ENCODE results near the gene VAPA. TPM values are rescaled to one million over a fixed set of nuclear protein-coding genes. Genes with fewer than 3 reads are reported as not detected.

The VAPA gene
- total and polyA plus RNA-seq, 2 donors (not counting 3 experiments of a cell fraction or from before 2014, with no cell fraction given) = 105 to 163 TPM

DNA sequence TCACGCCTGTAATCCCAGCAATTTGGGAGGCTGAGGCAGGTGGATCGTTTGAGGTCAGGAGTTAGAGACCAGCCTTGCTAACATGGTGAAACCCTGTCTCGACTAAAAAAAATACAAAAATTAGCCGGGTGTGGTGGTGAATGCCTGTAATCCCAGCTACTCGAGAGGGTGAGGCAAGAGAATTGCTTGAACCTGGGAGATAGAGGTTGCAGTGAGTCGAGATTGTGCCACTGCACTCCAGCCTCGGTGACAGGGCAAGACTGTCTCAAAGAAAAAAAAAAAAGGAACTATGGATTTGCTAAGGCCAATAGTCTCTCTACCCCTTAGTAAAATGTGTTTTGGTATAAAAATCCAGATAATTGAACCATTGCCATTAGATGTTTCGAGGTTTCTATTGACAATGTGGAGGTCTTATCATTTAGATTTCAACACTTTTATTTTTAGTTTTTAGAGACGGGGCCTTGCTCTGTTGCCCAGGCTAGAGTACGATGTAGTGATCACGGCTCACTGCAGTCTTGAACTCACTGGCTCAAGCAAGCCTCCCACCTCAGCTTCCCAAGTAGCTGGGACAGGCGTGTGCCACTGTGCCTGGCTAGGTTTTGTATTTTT lies 29.2 kb upstream of the VAPA start:
- Histone ChIP-seq H3K4me2 (ENCODE audit: insufficient read depth, low read length) (no peak overlapping the region), H3K9ac (replicated peaks; ENCODE audit: extremely low read depth, insufficient read depth, low read length) (no peak overlapping the region), H2AFZ (ENCODE audit: low read depth, low read length) (no peak overlapping the region), H3K27me3 (ENCODE audit: control insufficient read depth in 2 of 2, insufficient read depth in 2 of 2, low read length in 2 of 2) (no peaks in the 10 kb centered on the region), H3K4me1 (ENCODE audit: control insufficient read depth, extremely low read depth, insufficient read depth, low read length) (no peaks in the 10 kb centered on the region), H3K27ac (ENCODE audit: insufficient read depth, low read depth, low read length) (no peak overlapping the region), H3K36me3 (ENCODE audit: control insufficient read depth in 2 of 2, extremely low read depth in 1 of 2, insufficient read depth in 2 of 2, low read length in 2 of 2) (no peaks in the 10 kb centered on the region), H3K79me2 (ENCODE audit: control insufficient read depth, insufficient read depth, low read length) (no peaks in the 10 kb centered on the region), H3K9me3 (replicated peaks; ENCODE audit: control insufficient read depth, insufficient read depth, low read length) (no peaks in the 10 kb centered on the region), H3K4me3 (replicated peaks in 1 of 3; ENCODE audit: insufficient read depth in 1 of 3, low read depth in 1 of 3, low read length in 3 of 3) (no peak overlapping the region), H3K9me1 (replicated peaks; ENCODE audit: control insufficient read depth, extremely low read depth, insufficient read depth, low read length) (no peaks in the 10 kb centered on the region), H4K20me1 (replicated peaks; ENCODE audit: control insufficient read depth, extremely low read depth, insufficient read depth, low read length) (no peaks in the 10 kb centered on the region)
- POLR2A ChIA-PET = no interaction called here
- FAIRE-seq (no peak), DNase-seq (ENCODE audit: low read depth, low spot score) (no peak)
- CTCF ChIA-PET = interaction anchor here (1.5 kb wide), 1 partner anchor 15 kb away, joined by 3 read pairs; no protein-coding TSS in a partner anchor
- TF ChIP-seq MYC (IDR thresholded peaks at IDR 0.05; ENCODE audit: low read depth, low read length) = no peak
- no peak for TF ChIP-seq EZH2 (IDR thresholded peaks at IDR 0.05; ENCODE audit: borderline replicate concordance, low read depth, low read length, severe bottlenecking)
- TF ChIP-seq, protein P1, sequence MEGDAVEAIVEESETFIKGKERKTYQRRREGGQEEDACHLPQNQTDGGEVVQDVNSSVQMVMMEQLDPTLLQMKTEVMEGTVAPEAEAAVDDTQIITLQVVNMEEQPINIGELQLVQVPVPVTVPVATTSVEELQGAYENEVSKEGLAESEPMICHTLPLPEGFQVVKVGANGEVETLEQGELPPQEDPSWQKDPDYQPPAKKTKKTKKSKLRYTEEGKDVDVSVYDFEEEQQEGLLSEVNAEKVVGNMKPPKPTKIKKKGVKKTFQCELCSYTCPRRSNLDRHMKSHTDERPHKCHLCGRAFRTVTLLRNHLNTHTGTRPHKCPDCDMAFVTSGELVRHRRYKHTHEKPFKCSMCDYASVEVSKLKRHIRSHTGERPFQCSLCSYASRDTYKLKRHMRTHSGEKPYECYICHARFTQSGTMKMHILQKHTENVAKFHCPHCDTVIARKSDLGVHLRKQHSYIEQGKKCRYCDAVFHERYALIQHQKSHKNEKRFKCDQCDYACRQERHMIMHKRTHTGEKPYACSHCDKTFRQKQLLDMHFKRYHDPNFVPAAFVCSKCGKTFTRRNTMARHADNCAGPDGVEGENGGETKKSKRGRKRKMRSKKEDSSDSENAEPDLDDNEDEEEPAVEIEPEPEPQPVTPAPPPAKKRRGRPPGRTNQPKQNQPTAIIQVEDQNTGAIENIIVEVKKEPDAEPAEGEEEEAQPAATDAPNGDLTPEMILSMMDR (IDR thresholded peaks at IDR 0.05; ENCODE audit: extremely low read depth in 1 of 2, insufficient read depth in 1 of 2, low read depth in 1 of 2, low read length in 2 of 2) = no peak
- TF ChIP-seq POLR2A (IDR thresholded peaks at IDR 0.05; ENCODE audit: low read depth, low read length) = no peak
- TF ChIP-seq FOS (IDR thresholded peaks at IDR 0.05; ENCODE audit: borderline replicate concordance, insufficient read depth, low read length) = no peak
- TF ChIP-seq, protein P2, sequence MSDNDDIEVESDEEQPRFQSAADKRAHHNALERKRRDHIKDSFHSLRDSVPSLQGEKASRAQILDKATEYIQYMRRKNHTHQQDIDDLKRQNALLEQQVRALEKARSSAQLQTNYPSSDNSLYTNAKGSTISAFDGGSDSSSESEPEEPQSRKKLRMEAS (IDR thresholded peaks at IDR 0.05; ENCODE audit: insufficient read depth, insufficient read length) = no peak
- TF ChIP-seq POLR2AphosphoS5 (IDR thresholded peaks at IDR 0.05; ENCODE audit: insufficient read depth, low read depth, low read length) = no peak
- no peak for TF ChIP-seq JUN (IDR thresholded peaks at IDR 0.05; ENCODE audit: borderline replicate concordance, insufficient read depth, insufficient read length, low read depth)
- TF ChIP-seq GATA2 (IDR thresholded peaks at IDR 0.05; ENCODE audit: insufficient read depth, insufficient read length, low read depth, low read length) = no peak
- no TSS peak for BruUV-seq (replicated peaks)
- intact Hi-C loops (cut with micrococcal nuclease) = no loop called here
- dilution Hi-C loops (cut with MboI; ENCODE audit: extremely low pct_ligation_motif_present, low sequenced_read_pairs) = no loop called here
